Left cardiac atrium (tissue), 4 donors: ENCODE results near the gene MAP3K3. TPM values are rescaled to one million over a fixed set of nuclear protein-coding genes. Genes with fewer than 3 reads are reported as not detected.

Experiments
- ATAC-seq, 2 donors: fragments of 200-7000 bp; cut with Tn5 transposase; one replicate each; pipeline ENCODE4 v1.9.1; 2020; ENCODE audit warnings: mild to moderate bottlenecking in 2 of 2, moderate library complexity in 2 of 2
- DNase-seq: peaks from one replicate; pipeline ENCODE4 v3.0.0-alpha.2; 2020
- intact Hi-C, 2 donors: fragments of 100-400 bp; cut with DNase I; formaldehyde crosslinking; loops; one replicate each; pipeline versions ENCODE4 v1.14.1 to v1.15.1; 2022 to 2023
- total RNA-seq, 2 donors: library from RNA; stranded (reverse); fragmentation: NEBNext Ultra II Directional; extraction: Animal tissue kit (Norgen Biotek cat#: 25700); gene quantifications; one replicate each; pipeline ENCODE4 v1.2.1, GENCODE V29; 2021
- donor health status: DM: no; HTN: yes; CAD: no.
- donor health status: DM: no; HTN: yes; CAD: no; lungs with severe emphysema.
- donor health status: DM: yes; HTN: yes; CAD: no.
- donor health status: Dilated cardiomyopathy.

MAP3K3 gene
- total RNA-seq, 2 donors from 2014 or later = 38.2 to 45.3 TPM

- DNase-seq (no peak), ATAC-seq (no peak)
- intact Hi-C loops = no loop called here
Observed at GRCh38 chr17:63740464-63741142, 118.4 kb downstream of the MAP3K3 start.

GRCh38 chr17:63741143-63741407 is 118.9 kb downstream of the MAP3K3 start:
- intact Hi-C loops = no loop called here
- DNase-seq (no peak), ATAC-seq (peak; percentile 1 to 10)

- DNase-seq (peak; percentile 98), ATAC-seq (peak; percentile 99 to 100)
- intact Hi-C loops = no loop called here
Observed at GRCh38 chr17:63741408-63742173, 119.4 kb downstream of the MAP3K3 start, which contains the start of gene STRADA. Gene STRADA, minus strand, starts transcription at chr17:63741799. Its CDS starts 13,430 bp downstream, at chr17:63728369.

Other genes with a start within 250 kb of the MAP3K3 start
- 10 to 100 TPM; 17.3 to 21.7 TPM for gene CYB561, start 176.1 kb upstream of the MAP3K3 start, total RNA-seq
- 1 to 10 TPM; 4.3 to 7.0 TPM for gene ACE, start 145.4 kb upstream of the MAP3K3 start, total RNA-seq
- gene KCNH6, start 99.1 kb upstream of the MAP3K3 start, total RNA-seq = not detected
- 10 to 100 TPM; 43.5 to 49.5 TPM for gene DCAF7, start 71.9 kb upstream of the MAP3K3 start, total RNA-seq
- 10 to 100 TPM; 32.4 to 33.6 TPM for gene TACO1, start 21.5 kb upstream of the MAP3K3 start, total RNA-seq
- gene LIMD2, start 77.7 kb downstream of the MAP3K3 start, total RNA-seq = 1 to 10 TPM; 6.6 to 9.6 TPM
- 10 to 100 TPM; 21.2 to 23.7 TPM for gene STRADA, start 119.4 kb downstream of the MAP3K3 start, total RNA-seq
- 100 to 1,000 TPM in 1 of 2 donors, 10 to 100 TPM in 1; 88.9 to 139 TPM for gene CCDC47, start 151.2 kb downstream of the MAP3K3 start, total RNA-seq
- 10 to 100 TPM; 45.2 to 74.2 TPM for gene DDX42, start 151.8 kb downstream of the MAP3K3 start, total RNA-seq
- 100 to 1,000 TPM; 122 to 143 TPM for gene PSMC5, start 205.0 kb downstream of the MAP3K3 start, total RNA-seq
- 10 to 100 TPM; 33.1 to 38.1 TPM for gene FTSJ3, start 205.2 kb downstream of the MAP3K3 start, total RNA-seq
- 10 to 100 TPM; 33.9 to 37.1 TPM for gene SMARCD2, start 220.3 kb downstream of the MAP3K3 start, total RNA-seq